ENCODE results near the gene STK39. TPM values are rescaled to one million over a fixed set of nuclear protein-coding genes. Genes with fewer than 3 reads are reported as not detected.
"Not testable (repeated sequence)": the region's sequence is repeated elsewhere in the genome, so short reads cannot be mapped to it uniquely, and the experiment has no call there.

Gene STK39
- total RNA-seq, 1 experiment from 2014 or later = 13.8 TPM

GRCh38 chr2:168049609-168050008 lies 197.8 kb downstream of the STK39 start:
- ChIA-PET CTCF (interaction anchor here (0.5 to 0.8 kb wide), 3 partner anchors 8 to 69 kb away, joined by 3 read pairs; no protein-coding TSS in a partner anchor), POLR2A (no interaction called here)
- no peaks in the 10 kb centered on the region for H3K9me3 Mint-ChIP-seq (ENCODE audit: unreplicated experiment)
- H3K36me3 Mint-ChIP-seq (ENCODE audit: insufficient read depth, unreplicated experiment) = peaks cover 6% of the 10 kb centered on the region
- no peaks in the 10 kb centered on the region for H3K4me1 Mint-ChIP-seq (ENCODE audit: insufficient read depth, unreplicated experiment)
- TF ChIP-seq CTCF (IDR thresholded peaks at IDR 0.05; ENCODE audit: unreplicated experiment) = no peak
- H3K4me3 Mint-ChIP-seq (ENCODE audit: unreplicated experiment) = no peak overlapping the region
- BruUV-seq (replicated peaks) = no TSS peak
- no peak for DNase-seq (ENCODE audit: unreplicated experiment)
- intact Hi-C loops (cut with micrococcal nuclease) = no loop called here
- H3K27ac Mint-ChIP-seq (ENCODE audit: low read depth, unreplicated experiment) = no peak overlapping the region
- no peaks in the 10 kb centered on the region for H3K27me3 Mint-ChIP-seq (ENCODE audit: insufficient read depth, unreplicated experiment)

GRCh38 chr2:168047091-168047690 lies 200.2 kb downstream of the STK39 start:
- Mint-ChIP-seq H3K4me1 (ENCODE audit: insufficient read depth, unreplicated experiment) (no peaks in the 10 kb centered on the region), H3K27me3 (ENCODE audit: insufficient read depth, unreplicated experiment) (no peaks in the 10 kb centered on the region), H3K27ac (ENCODE audit: low read depth, unreplicated experiment) (no peak overlapping the region), H3K36me3 (ENCODE audit: insufficient read depth, unreplicated experiment) (peaks cover 6% of the 10 kb centered on the region), H3K4me3 (ENCODE audit: unreplicated experiment) (no peak overlapping the region), H3K9me3 (ENCODE audit: unreplicated experiment) (no peaks in the 10 kb centered on the region)
- ChIA-PET CTCF (interaction anchor here (0.7 to 1.2 kb wide), 3 partner anchors 11 to 1380 kb away, joined by 3 to 4 read pairs (median 4); no protein-coding TSS in a partner anchor), POLR2A (interaction anchor here (0.5 kb wide), 1 partner anchor 116 kb away, joined by 3 read pairs; no protein-coding TSS in a partner anchor)
- intact Hi-C loops (cut with micrococcal nuclease) = no loop called here
- no peak for DNase-seq (ENCODE audit: unreplicated experiment)
- no TSS peak for BruUV-seq (replicated peaks)
- no peak for TF ChIP-seq CTCF (IDR thresholded peaks at IDR 0.05; ENCODE audit: unreplicated experiment)

GRCh38 chr2:168044579-168044978 lies 202.8 kb downstream of the STK39 start:
- intact Hi-C loops (cut with micrococcal nuclease) = no loop called here
- no peaks in the 10 kb centered on the region for H3K4me1 Mint-ChIP-seq (ENCODE audit: insufficient read depth, unreplicated experiment)
- TF ChIP-seq CTCF (IDR thresholded peaks at IDR 0.05; ENCODE audit: unreplicated experiment) = no peak
- H3K36me3 Mint-ChIP-seq (ENCODE audit: insufficient read depth, unreplicated experiment) = peaks cover 6% of the 10 kb centered on the region
- ChIA-PET POLR2A (interaction anchor here (0.6 kb wide), 1 partner anchor 10 kb away, joined by 3 read pairs; no protein-coding TSS in a partner anchor), CTCF (interaction anchor here (0.6 to 0.7 kb wide), 2 partner anchors 255 to 1859 kb away, joined by 3 read pairs; no protein-coding TSS in a partner anchor)
- no peak overlapping the region for H3K4me3 Mint-ChIP-seq (ENCODE audit: unreplicated experiment)
- no peak for DNase-seq (ENCODE audit: unreplicated experiment)
- no peak overlapping the region for H3K27ac Mint-ChIP-seq (ENCODE audit: low read depth, unreplicated experiment)
- H3K9me3 Mint-ChIP-seq (ENCODE audit: unreplicated experiment) = no peaks in the 10 kb centered on the region
- no peaks in the 10 kb centered on the region for H3K27me3 Mint-ChIP-seq (ENCODE audit: insufficient read depth, unreplicated experiment)
- no TSS peak for BruUV-seq (replicated peaks)

- Mint-ChIP-seq H3K27ac (ENCODE audit: low read depth, unreplicated experiment) (no peak overlapping the region), H3K27me3 (ENCODE audit: insufficient read depth, unreplicated experiment) (no peaks in the 10 kb centered on the region), H3K9me3 (ENCODE audit: unreplicated experiment) (no peaks in the 10 kb centered on the region), H3K36me3 (ENCODE audit: insufficient read depth, unreplicated experiment) (peaks cover 6% of the 10 kb centered on the region), H3K4me1 (ENCODE audit: insufficient read depth, unreplicated experiment) (no peaks in the 10 kb centered on the region), H3K4me3 (ENCODE audit: unreplicated experiment) (no peak overlapping the region)
- BruUV-seq (replicated peaks) = no TSS peak
- no peak for TF ChIP-seq CTCF (IDR thresholded peaks at IDR 0.05; ENCODE audit: unreplicated experiment)
- ChIA-PET CTCF (interaction anchor here (0.6 to 0.7 kb wide), 3 partner anchors 255 to 1859 kb away, joined by 3 read pairs; no protein-coding TSS in a partner anchor), POLR2A (interaction anchor here (0.6 kb wide), 1 partner anchor 11 kb away, joined by 3 read pairs; no protein-coding TSS in a partner anchor)
- intact Hi-C loops (cut with micrococcal nuclease) = no loop called here
- no peak for DNase-seq (ENCODE audit: unreplicated experiment)
Observed at GRCh38 chr2:168044176-168044575, 203.2 kb downstream of the STK39 start.

GRCh38 chr2:168042127-168042824 lies 205.1 kb downstream of the STK39 start:
- POLR2A ChIA-PET; H3K27me3 Mint-ChIP-seq (ENCODE audit: insufficient read depth, unreplicated experiment); BruUV-seq (replicated peaks); H3K36me3 Mint-ChIP-seq (ENCODE audit: insufficient read depth, unreplicated experiment); H3K27ac Mint-ChIP-seq (ENCODE audit: low read depth, unreplicated experiment); H3K4me3 Mint-ChIP-seq (ENCODE audit: unreplicated experiment); DNase-seq (ENCODE audit: unreplicated experiment); H3K4me1 Mint-ChIP-seq (ENCODE audit: insufficient read depth, unreplicated experiment); H3K9me3 Mint-ChIP-seq (ENCODE audit: unreplicated experiment); intact Hi-C loops (cut with micrococcal nuclease): not testable (repeated sequence)
- CTCF ChIA-PET = interaction anchor here (0.7 kb wide), 1 partner anchor 110 kb away, joined by 5 read pairs; no protein-coding TSS in a partner anchor

Measured in MCF 10A (cell line).